HAP-1 (cell line): ENCODE measurements around the gene GLI2.

Experiments
- DNase-seq, 2 experiments: peaks; one replicate each; pipeline ENCODE4 v3.0.0-alpha.2; 2016 to 2020; ENCODE audit warnings: low spot score in 2 of 2
- H3K27me3 ChIP-seq: fragments of 250-450 bp; sonication (Bioruptor Pico); 2 replicates; pipeline ENCODE4 v1.5.1; 2020; ENCODE audit warnings: low read depth, mild to moderate bottlenecking, moderate library complexity
- H3K36me3 ChIP-seq: fragments of 250-450 bp; sonication (Bioruptor Pico); replicated peaks from 2 replicates; pipeline ENCODE4 v1.5.1; 2020; ENCODE audit warnings: mild to moderate bottlenecking
- H3K4me1 ChIP-seq: fragments of 250-450 bp; sonication (Bioruptor Pico); 2 replicates; pipeline ENCODE4 v1.5.1; 2020; ENCODE audit warnings: mild to moderate bottlenecking
- H3K4me3 ChIP-seq: fragments of 250-450 bp; sonication (Bioruptor Pico); 2 replicates; pipeline ENCODE4 v1.5.1; 2020; ENCODE audit warnings: mild to moderate bottlenecking, moderate library complexity
- H3K9me3 ChIP-seq: fragments of 250-450 bp; sonication (Bioruptor Pico); 2 replicates; pipeline ENCODE4 v1.5.1; 2020; ENCODE audit warnings: mild to moderate bottlenecking, moderate library complexity
- in situ Hi-C: fragments of 300-500 bp; cut with MboI; formaldehyde crosslinking; loops from 3 replicates; pipeline ENCODE4 v1.14.3; 2020; ENCODE audit warnings: low sequenced_read_pairs, inconsistent platforms, mixed read lengths

Gene GLI2

DNA sequence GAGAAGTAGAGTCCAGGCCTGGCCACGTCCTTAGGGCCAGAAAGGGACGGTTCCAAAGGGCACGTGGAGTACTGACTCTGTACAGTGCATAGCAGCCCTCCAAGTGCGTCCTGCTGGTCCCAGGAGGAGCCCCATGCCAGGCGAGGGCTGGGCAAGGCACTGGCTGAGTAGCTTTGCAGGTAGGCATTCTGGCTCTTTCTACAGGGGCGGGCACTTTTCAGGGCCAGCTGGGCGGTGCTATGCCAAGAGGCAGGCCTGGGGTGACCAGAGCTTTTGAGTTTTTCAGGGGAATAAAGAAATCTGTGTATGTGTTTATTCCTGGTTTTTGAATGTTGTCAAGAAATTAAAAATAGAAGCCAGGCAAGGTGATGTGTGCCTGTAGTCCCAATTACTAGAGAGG is 15.4 kb upstream of the GLI2 start:
- Histone ChIP-seq H3K9me3 (no peaks in the 10 kb centered on the region), H3K27me3 (no peaks in the 10 kb centered on the region), H3K4me1 (no peaks in the 10 kb centered on the region), H3K4me3 (no peak overlapping the region), H3K36me3 (no peaks in the 10 kb centered on the region)
- no peak for DNase-seq
- in situ Hi-C loops = no loop called here

DNA sequence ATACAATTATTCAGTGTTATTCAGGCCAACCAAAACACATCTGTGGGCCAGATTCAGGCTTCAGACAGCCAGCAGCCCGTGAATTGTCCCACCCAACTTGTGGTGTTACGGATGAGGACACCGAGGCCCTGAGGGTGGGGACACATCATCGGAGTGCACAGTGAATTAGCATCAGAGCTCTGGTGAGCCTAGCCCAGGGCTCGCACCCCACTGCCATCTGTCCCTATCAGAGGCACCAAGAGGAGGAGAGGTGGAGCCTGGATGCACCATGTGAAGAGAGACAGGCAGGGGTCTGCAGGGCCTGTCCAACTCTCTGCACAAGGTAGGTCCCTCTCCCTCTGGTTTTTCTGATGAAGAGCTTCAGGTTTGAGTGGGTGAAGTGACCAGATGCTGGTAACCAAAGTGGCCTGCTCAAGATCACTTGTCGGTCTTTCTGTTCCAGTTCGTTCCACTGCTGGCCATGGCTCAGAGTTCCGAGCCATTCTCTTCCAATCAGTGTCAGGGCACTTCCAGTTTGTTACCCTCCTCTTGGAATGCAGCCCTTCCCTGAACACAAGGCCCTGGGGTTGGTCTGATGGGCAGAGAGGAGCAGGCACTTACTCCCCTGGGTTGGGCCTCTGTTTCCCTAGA is 14.8 kb upstream of the GLI2 start:
- Histone ChIP-seq H3K4me3 (no peak overlapping the region), H3K27me3 (no peaks in the 10 kb centered on the region), H3K36me3 (no peaks in the 10 kb centered on the region), H3K9me3 (peaks cover 3% of the 10 kb centered on the region; the same call in 1 of the 2 replicates), H3K4me1 (no peaks in the 10 kb centered on the region)
- in situ Hi-C loops = no loop called here
- DNase-seq = no peak

DNA sequence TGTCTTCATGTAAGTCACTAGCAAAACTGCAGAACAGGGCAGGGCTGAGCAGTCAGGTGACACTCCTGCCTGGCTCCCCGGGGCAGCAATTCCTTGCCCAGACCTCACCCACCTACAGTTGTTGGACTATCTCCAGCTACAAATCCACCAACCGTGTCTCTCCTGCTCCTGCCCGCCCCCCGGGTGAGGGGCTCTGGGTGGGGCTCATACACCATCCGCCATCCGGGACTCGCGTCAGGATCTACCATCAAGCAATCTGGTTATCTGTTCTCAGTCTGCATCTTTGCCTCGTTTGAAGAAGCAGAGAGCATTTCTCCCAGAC is 13.5 kb upstream of the GLI2 start:
- in situ Hi-C loops = no loop called here
- no peaks in the 10 kb centered on the region for H3K4me1 ChIP-seq

DNA sequence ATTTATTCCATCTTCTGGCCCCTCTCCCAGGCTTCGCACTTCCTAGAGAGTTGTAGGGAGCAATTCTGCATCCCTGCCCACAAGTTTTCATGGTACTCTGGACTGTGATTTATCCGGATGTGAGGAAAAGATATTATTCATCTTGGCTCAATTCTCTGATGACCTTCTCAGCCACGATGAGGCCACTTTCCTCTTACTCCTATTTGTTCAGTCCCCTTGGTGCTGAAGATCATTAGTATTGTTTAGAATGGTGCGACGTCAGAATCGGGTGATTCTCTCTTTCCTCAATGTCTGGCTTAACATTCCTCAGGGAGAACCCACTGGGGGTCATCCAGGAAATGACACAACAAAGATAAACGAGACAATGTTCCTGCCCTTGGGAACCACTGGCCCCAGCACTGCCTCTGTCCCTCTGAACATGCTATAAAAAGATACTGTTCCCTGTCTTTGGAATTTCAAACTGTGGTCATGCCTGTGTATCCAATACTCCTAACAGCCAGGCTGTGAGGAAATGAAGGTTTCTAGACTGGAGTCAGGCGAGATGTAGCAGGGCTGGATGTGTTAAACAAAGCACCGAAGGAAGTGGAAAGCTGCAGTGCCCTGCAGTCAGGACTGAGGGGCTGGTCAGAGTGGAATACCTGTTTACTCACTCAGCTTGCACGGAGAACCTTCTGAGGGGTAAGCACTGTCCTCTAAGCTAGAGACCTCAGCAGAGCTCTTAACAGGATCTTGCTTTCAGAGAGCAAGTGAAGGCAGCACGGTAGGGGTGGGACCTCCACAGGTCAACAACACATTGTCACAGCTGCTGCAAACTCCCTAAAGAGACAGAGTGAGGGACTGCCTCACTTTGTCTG is 12.9 kb upstream of the GLI2 start:
- no peaks in the 10 kb centered on the region for H3K27me3 ChIP-seq
- no peaks in the 10 kb centered on the region for H3K4me1 ChIP-seq
- no peak for DNase-seq
- H3K4me3 ChIP-seq = no peak overlapping the region
- H3K9me3 ChIP-seq = peaks cover 5% of the 10 kb centered on the region
- in situ Hi-C loops = no loop called here
- no peaks in the 10 kb centered on the region for H3K36me3 ChIP-seq

More for the DNA sequence above, 13.5 kb upstream of the GLI2 start:
- no peaks in the 10 kb centered on the region for H3K27me3 ChIP-seq
- peaks cover 5% of the 10 kb centered on the region for H3K9me3 ChIP-seq
- DNase-seq = no peak
- H3K4me3 ChIP-seq = no peak overlapping the region
- no peaks in the 10 kb centered on the region for H3K36me3 ChIP-seq

DNA sequence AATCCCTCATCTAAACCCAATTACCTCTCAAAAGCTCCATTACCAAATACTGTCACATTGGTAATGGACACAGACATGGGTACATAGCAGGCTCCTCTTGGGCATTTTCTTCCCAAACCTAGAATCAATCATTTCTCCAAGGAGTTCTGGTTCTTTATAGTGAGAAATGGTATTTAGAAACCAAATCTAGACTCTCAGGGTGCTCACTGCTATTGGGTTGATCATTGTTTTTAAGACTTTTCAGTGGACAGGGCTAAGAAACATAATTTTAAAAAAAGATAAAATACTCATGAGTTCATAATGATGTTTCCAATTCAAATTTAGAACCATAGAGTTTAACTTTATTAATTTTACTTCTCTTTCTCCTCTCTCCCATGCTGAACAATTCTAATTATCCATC is 9.4 kb upstream of the GLI2 start:
- Histone ChIP-seq H3K4me1 (no peaks in the 10 kb centered on the region), H3K27me3 (0 out of 2 replicates have a peak, but pooled peaks cover 3% of the 10 kb centered on the region), H3K9me3 (peaks cover 5% of the 10 kb centered on the region), H3K36me3 (no peaks in the 10 kb centered on the region), H3K4me3 (no peak overlapping the region)
- no peak for DNase-seq
- in situ Hi-C loops = no loop called here

DNA sequence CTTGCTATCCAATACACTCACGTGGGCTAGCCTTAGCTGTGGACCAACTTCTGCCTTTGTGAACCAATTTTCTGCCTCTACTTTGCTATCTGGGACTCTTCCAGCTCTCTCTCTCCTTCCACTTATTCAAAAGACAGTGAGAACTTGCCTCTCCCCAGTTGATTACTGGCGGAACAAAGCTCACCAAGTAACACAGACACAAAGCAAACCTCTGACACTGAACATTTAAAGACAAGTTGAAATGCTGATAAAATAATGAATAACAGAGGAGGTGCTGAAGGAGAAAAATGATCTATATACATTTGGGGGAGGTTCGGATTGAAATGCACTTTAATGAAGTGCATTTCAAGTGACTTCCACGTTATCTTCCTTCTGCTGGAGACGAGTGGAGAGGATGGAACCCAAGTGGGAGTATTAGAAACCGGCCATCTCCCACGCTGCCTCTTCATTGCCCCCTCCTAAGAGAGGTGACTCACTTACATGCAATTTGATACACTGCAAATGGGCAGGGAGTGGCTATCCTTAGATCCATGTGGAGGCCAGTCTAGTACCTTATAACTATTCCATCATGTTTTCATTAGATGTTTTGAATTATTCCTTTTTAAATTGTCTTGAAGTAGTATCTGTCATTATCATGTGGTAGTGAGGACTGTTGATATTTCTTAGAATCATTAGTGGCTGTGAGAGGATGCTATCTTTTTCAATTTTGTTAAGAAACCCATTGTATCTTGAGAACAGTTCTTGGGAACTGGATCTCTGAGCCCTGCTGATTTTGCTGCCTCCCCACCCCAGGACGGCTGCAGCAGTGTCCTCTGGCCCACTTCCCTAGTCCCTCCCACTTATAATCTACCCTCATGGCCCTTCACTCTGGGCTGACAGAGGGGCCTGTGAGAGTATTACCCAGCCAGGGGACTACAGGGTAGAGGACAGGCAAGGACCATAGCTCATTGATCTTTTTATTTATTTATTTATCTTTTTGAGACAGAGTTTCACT is 6.0 kb upstream of the GLI2 start:
- Histone ChIP-seq H3K9me3 (peaks cover 5% of the 10 kb centered on the region), H3K4me3 (no peak overlapping the region), H3K27me3 (0 out of 2 replicates have a peak, but pooled peaks cover 3% of the 10 kb centered on the region), H3K36me3 (no peaks in the 10 kb centered on the region), H3K4me1 (no peaks in the 10 kb centered on the region)
- in situ Hi-C loops = no loop called here
- no peak for DNase-seq

DNA sequence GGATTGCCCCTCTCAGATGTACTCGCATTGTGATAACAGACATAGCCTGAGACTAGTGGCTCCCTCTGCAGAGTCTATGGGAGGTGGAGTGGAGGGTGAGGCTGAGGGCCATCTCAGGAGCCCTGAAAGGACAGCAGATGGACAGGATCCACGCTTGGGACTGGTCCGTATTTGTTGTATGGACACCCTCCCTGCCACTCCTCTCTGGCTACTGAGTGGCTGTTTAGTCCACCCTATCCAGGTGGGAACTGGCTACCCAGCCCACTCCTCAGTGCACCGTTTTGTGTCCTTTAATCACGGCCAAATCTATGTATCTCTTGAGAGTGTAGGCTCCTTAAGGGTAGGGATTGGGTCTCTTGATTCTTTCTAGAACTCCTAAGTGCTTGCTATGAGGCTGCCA is 4.5 kb upstream of the GLI2 start:
- Histone ChIP-seq H3K4me3 (no peak overlapping the region), H3K9me3 (peaks cover 2% of the 10 kb centered on the region; the same call in 1 of the 2 replicates), H3K4me1 (peaks cover 4% of the 10 kb centered on the region; the same call in 1 of the 2 replicates), H3K27me3 (0 out of 2 replicates have a peak, but pooled peaks cover 3% of the 10 kb centered on the region), H3K36me3 (no peaks in the 10 kb centered on the region)
- in situ Hi-C loops = no loop called here
- DNase-seq = no peak

DNA sequence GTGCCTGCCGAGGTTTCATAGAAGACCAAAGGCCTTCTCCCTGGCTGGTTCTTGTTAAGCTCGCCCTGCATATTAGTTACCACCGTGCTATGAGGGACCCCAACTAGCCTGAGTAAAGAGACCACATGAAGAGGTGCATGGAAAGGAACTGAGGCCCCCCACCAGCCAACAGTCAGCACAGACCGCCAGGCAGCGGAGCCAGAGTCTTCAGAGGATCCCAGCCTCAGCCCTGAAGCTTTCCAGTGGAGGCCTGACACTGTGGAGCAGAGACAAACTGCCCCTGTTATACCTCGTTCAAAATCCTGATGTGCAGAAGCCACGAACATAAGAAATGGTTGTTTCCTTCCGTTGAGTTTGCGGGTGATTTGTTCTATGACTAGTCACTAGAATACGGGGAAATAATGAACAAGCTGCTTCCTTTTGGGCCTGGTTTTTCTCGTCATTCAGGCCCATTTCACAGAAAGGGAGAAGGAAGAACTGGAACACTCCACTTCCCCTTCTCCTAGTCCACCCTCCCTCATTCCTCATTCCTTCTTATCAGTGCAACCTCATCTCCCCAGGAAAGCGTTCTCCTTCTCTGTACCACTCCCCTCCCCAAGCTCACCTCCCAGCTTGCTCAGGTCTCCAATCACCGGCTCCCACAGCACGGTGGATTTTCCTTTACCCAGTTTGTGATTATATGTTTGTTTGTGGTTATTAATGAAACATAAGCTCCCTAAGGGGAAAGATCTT is 3.0 kb upstream of the GLI2 start:
- Histone ChIP-seq H3K4me1 (peaks cover 4% of the 10 kb centered on the region; the same call in 1 of the 2 replicates), H3K36me3 (no peaks in the 10 kb centered on the region), H3K4me3 (no peak overlapping the region), H3K9me3 (no peaks in the 10 kb centered on the region; the same call in 1 of the 2 replicates), H3K27me3 (0 out of 2 replicates have a peak, but pooled peaks cover 3% of the 10 kb centered on the region)
- in situ Hi-C loops = no loop called here
- no peak for DNase-seq

DNA sequence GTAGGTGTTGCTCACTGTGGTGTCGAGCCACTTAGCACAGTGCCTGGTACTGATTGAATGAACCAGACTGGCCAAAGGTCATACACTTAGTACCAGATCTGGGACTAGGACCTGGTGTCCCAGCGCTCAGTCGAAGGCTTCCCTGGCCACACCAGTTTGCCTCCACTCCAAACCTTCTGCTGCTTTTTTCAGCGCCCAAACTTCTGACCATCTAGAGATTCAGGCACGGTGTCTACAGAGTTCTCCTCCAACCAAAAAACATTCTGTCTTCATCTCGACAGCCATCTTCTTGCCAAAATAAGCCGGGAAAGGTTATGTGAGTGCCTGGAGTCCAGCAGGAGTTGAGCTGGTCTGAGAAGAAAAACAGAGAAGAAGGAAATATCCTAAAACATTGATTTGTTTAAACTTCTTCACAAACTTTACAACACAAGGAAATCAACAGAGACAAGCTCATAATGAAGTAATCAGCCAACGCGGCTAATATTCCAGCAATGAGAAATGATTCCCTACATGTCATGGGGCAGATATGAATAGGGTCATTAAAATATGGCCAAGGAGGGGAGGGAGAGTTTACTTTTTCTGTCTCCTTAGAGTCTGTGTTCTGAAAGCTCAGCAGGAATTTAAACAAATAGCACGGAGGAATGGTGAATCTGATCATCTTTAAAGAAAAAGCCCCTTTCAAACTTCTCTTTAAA is 2.3 kb upstream of the GLI2 start:
- H3K27me3 ChIP-seq = 0 out of 2 replicates have a peak, but pooled peaks cover 3% of the 10 kb centered on the region
- in situ Hi-C loops = no loop called here
- no peaks in the 10 kb centered on the region for H3K36me3 ChIP-seq
- H3K9me3 ChIP-seq = no peaks in the 10 kb centered on the region; the same call in 1 of the 2 replicates
- H3K4me3 ChIP-seq = no peak overlapping the region
- DNase-seq = no peak
- peaks cover 11% of the 10 kb centered on the region for H3K4me1 ChIP-seq

DNA sequence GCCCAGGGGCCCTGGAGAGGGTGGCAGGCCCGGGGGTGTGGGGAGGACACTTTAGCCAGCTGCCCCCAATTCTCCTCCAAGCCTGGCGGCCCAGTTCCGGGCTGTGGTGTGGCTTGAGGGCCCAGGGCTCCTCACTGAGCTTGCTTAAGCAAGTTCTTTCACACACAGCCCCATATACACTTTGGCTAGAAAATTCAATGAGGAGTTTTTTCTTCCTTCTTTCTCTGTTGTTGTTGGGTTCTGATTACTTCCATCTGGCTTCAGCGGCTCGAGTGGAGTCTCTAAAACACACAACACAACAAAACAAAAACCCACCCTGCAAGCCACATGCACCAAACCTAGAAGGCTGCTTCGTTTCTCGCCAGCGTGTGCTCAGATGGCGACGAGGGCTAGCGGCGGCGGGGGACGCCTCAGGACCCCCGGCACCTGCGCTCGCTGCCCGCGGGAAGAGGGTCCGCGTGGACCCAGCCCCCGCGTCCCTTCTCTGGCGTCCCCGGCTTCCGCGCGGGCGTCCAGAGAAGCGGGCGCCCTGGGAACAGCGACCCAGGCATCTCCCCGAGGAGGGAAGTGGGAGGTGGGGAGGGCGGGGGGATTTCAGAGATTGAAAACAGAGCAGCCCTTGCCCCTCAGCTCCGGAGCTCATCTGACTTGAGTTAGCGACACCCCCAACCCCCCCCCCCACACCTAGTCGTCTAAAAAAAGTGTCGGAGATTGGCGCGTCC is 577 bp upstream of the GLI2 start:
- H3K4me3 ChIP-seq = peak overlapping the region; percentile 77
- no peaks in the 10 kb centered on the region for H3K36me3 ChIP-seq
- no peaks in the 10 kb centered on the region for H3K9me3 ChIP-seq
- H3K27me3 ChIP-seq = no peaks in the 10 kb centered on the region
- peaks cover 28% of the 10 kb centered on the region for H3K4me1 ChIP-seq
- in situ Hi-C loops = no loop called here
- DNase-seq = no peak

DNA sequence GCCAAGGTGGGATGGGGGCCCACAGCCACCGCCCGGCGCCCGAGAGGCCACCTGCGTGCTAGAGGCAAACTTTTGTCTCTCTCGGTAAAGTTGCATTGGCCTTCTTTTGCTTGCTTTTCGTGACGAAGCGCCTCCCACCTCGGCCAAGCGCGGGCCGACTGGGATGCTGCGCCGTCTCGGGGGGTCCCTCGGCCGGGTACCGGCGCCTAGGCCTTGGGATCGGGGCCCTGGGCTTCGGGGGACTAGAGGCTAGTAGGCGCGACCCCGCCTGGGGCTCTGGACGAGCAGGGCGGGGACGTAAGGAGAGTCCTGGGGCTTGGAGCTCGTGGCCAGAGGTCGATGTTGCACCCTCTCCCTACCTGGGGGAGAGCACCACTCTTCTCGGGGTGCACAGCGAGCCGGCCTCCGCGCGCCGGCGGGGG is 545 bp downstream of the GLI2 start:
- H3K27me3 ChIP-seq = no peaks in the 10 kb centered on the region
- in situ Hi-C loops = no loop called here
- peak overlapping the region; percentile 77 for H3K4me3 ChIP-seq
- no peaks in the 10 kb centered on the region for H3K36me3 ChIP-seq
- no peaks in the 10 kb centered on the region for H3K9me3 ChIP-seq
- peak in 1 of 2 experiments; percentile 38 for DNase-seq
- peaks cover 32% of the 10 kb centered on the region for H3K4me1 ChIP-seq
